OCI-LY7 (cell line): Measurements from ENCODE around the gene ARL4A.

Experiments
- EZH2phosphoT487 ChIP-seq: fragments of 200-600 bp; sonication (generic); IDR thresholded peaks from 2 replicates; pipeline ENCODE4 v1.6.1; 2018; ENCODE audit warnings: low read depth, borderline replicate concordance, mild to moderate bottlenecking, mixed run types, antibody characterized with exemption, low read length, moderate library complexity, mixed read lengths
- TF ChIP-seq, protein P1 (sequence below): fragments of 200-600 bp; sonication (generic); conservative IDR thresholded peaks from 2 replicates; pipeline ENCODE4 v1.5.1; 2014; ENCODE audit warnings: mild to moderate bottlenecking, antibody characterized with exemption, low read length, moderate library complexity, mixed read lengths

DNA sequence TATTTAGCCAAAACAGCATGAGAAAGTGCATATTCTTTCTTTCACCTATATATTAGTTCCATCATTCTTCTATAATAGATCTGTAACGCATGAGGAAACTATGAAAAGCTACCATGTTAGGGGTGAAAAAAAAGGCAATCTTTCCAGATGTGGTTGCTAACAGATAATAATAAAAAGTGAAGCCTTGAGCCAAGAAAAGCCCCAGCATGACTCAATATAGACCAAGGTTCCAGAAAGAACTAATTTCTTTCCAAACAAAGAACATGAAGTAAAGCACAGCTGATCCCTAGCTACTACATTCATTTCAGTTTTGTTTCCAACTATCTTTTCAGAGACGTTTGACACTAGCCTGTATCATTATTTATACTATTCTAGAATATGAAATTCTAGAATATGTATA lies 16.4 kb downstream of the ARL4A start:
- TF ChIP-seq, protein P1, sequence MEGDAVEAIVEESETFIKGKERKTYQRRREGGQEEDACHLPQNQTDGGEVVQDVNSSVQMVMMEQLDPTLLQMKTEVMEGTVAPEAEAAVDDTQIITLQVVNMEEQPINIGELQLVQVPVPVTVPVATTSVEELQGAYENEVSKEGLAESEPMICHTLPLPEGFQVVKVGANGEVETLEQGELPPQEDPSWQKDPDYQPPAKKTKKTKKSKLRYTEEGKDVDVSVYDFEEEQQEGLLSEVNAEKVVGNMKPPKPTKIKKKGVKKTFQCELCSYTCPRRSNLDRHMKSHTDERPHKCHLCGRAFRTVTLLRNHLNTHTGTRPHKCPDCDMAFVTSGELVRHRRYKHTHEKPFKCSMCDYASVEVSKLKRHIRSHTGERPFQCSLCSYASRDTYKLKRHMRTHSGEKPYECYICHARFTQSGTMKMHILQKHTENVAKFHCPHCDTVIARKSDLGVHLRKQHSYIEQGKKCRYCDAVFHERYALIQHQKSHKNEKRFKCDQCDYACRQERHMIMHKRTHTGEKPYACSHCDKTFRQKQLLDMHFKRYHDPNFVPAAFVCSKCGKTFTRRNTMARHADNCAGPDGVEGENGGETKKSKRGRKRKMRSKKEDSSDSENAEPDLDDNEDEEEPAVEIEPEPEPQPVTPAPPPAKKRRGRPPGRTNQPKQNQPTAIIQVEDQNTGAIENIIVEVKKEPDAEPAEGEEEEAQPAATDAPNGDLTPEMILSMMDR, result no peak
- TF ChIP-seq EZH2phosphoT487, result no peak
